HepG2 (cell line): ENCODE measurements around the gene BOLA3. TPM values are rescaled to one million over a fixed set of nuclear protein-coding genes. Genes with fewer than 3 reads are reported as not detected.

ENCODE experiments used
- DR1 ChIP-seq: sonication (generic); formaldehyde crosslinking; IDR thresholded peaks from 2 replicates; pipeline ENCODE4 v1.8.0; 2021; ENCODE audit warnings: mild to moderate bottlenecking, missing genetic modification reagents, inconsistent platforms
- FLYWCH1 ChIP-seq: sonication (generic); formaldehyde crosslinking; IDR thresholded peaks from 2 replicates; pipeline ENCODE4 v1.8.1; 2023; ENCODE audit warnings: mild to moderate bottlenecking, missing genetic modification reagents
- GPN1 ChIP-seq: sonication (generic); formaldehyde crosslinking; IDR thresholded peaks from 2 replicates; pipeline ENCODE4 v1.5.1; 2020; ENCODE audit warnings: missing genetic modification reagents, borderline replicate concordance
- KLF11 ChIP-seq: IDR thresholded peaks from 2 replicates; pipeline ENCODE4 v1.6.1; 2016; ENCODE audit warnings: missing compliant biosample characterization
- MLLT10 ChIP-seq: sonication (generic); formaldehyde crosslinking; IDR thresholded peaks from 2 replicates; pipeline ENCODE4 v1.4.0; 2020; ENCODE audit warnings: missing genetic modification reagents
- NCOA2 ChIP-seq: sonication (generic); formaldehyde crosslinking; IDR thresholded peaks from 2 replicates; pipeline ENCODE4 v1.8.0; 2022; ENCODE audit warnings: inconsistent platforms
- SAFB2 ChIP-seq: sonication (generic); formaldehyde crosslinking; IDR thresholded peaks from 2 replicates; pipeline ENCODE4 v1.5.1; 2020; ENCODE audit warnings: missing genetic modification reagents, low read depth, mild to moderate bottlenecking, borderline replicate concordance
- SMYD3 ChIP-seq: sonication (generic); formaldehyde crosslinking; IDR thresholded peaks from 2 replicates; pipeline ENCODE4 v1.8.1; 2023; ENCODE audit warnings: mild to moderate bottlenecking, missing genetic modification reagents
- SRSF4 ChIP-seq: fragments of 200-400 bp; formaldehyde crosslinking; IDR thresholded peaks from one replicate; pipeline ENCODE4 v1.6.1; 2018; ENCODE audit warnings: mild to moderate bottlenecking, low read depth, low read length, moderate library complexity; ENCODE audit not compliant: poor library complexity, severe bottlenecking
- SRY ChIP-seq: sonication (generic); formaldehyde crosslinking; IDR thresholded peaks from 2 replicates; pipeline ENCODE4 v1.8.0; 2022; ENCODE audit warnings: mild to moderate bottlenecking, missing genetic modification reagents
- TBP ChIP-seq: sonication (generic); formaldehyde crosslinking; IDR thresholded peaks from 2 replicates; pipeline ENCODE4 v1.5.0; 2020; ENCODE audit warnings: missing genetic modification reagents
- ZFY ChIP-seq: sonication (generic); formaldehyde crosslinking; IDR thresholded peaks from 2 replicates; pipeline ENCODE4 v1.4.0; 2020; ENCODE audit warnings: missing genetic modification reagents
- ZNF263 ChIP-seq: sonication (generic); formaldehyde crosslinking; IDR thresholded peaks from 2 replicates; pipeline ENCODE4 v1.4.0; 2020; ENCODE audit warnings: missing genetic modification reagents
- ZNF552 ChIP-seq: sonication (generic); formaldehyde crosslinking; IDR thresholded peaks from 2 replicates; pipeline ENCODE4 v1.9.0; 2022; ENCODE audit warnings: missing genetic modification reagents, mild to moderate bottlenecking, borderline replicate concordance
- ZSCAN9 ChIP-seq: IDR thresholded peaks from 2 replicates; pipeline ENCODE4 v1.6.1; 2016; ENCODE audit warnings: borderline replicate concordance
- polyA plus RNA-seq, 8 experiments: library from polyadenylated mRNA; depleted of rRNA in 3 of 8; stranded (reverse) in 7 of 8; unstranded in 1 of 8; fragments of >200 nt; fragmentation: Illumina TruSeq in 4 of 8; extraction: Trizol in 4 of 8; gene quantifications; 2 replicates each; pipeline versions ENCODE4 v1.2.1 to v1.2.3, GENCODE V29; 2011 to 2016; ENCODE audit warnings: low read depth in 4 of 8, missing spikeins in 1 of 8, mixed read lengths in 1 of 8; ENCODE audit not compliant: insufficient read depth in 1 of 8
- total RNA-seq, 5 experiments: library from RNA; depleted of rRNA; stranded (reverse); fragments of >200 nt; fragmentation: Illumina TruSeq; extraction: Trizol; gene quantifications; 2 replicates each; pipeline ENCODE4 v1.2.3, GENCODE V29; 2016; ENCODE audit warnings: low read depth in 1 of 5
- TF ChIP-seq, protein P1 (sequence below): sonication (generic); formaldehyde crosslinking; IDR thresholded peaks from 2 replicates; pipeline ENCODE4 v1.8.0; 2022; ENCODE audit warnings: missing genetic modification reagents, mild to moderate bottlenecking, moderate library complexity, borderline replicate concordance
- TF ChIP-seq, protein P2 (sequence below): sonication (generic); formaldehyde crosslinking; conservative IDR thresholded peaks from 2 replicates; pipeline ENCODE4 v1.8.0; 2022; ENCODE audit warnings: mild to moderate bottlenecking, moderate library complexity, missing genetic modification reagents
- TF ChIP-seq, protein P3 (sequence below): sonication (generic); formaldehyde crosslinking; IDR thresholded peaks from 2 replicates; pipeline ENCODE4 v1.5.0; 2020; ENCODE audit warnings: missing genetic modification reagents, mild to moderate bottlenecking, borderline replicate concordance
- TF ChIP-seq, protein P4 (sequence below): sonication (generic); formaldehyde crosslinking; IDR thresholded peaks from 2 replicates; pipeline ENCODE4; 2020; ENCODE audit warnings: missing genetic modification reagents, mild to moderate bottlenecking, borderline replicate concordance

The BOLA3 gene
- total and polyA plus RNA-seq, 2 of the 13 experiments (the other 11 are each of a cell fraction or from before 2014, with no cell fraction given): 89.7 to 170 TPM

DNA sequence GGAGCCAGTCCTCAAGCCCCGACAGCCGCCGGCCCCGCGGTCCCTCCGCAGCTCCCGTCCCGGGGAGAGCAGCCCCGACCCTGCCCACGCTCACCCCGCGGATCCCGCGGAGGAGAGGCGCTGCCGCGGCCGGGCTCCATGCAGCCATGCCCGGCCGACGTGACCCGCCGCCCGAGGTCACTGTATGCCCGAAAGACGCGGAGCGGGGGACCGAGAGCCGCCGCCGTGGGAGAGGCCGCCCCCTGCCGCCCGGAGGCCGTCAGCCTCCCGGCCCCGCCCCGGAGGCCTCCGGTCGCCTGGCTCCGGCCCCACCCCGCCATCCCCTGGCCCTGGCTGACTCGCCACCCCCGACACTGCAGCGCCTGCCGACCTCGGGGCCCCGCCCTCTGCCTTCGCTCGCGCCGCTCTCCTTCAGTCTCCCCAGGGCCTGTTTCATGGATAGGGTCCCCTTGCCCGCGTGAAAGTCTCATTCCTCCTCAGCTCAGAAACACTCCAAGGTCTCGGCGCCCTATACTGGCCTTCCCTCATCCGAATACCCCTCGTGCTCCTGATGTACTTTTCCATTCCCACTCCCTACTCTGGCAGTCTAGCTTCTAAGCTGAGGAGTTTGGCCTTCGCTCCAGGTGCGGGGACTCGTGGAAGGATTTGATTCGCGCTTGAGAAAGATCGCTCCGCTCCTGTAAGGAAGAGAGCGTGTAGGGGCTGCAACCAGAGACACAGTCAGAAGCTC lies at the start of gene BOLA3 (continued):
- TF ChIP-seq, protein P1, sequence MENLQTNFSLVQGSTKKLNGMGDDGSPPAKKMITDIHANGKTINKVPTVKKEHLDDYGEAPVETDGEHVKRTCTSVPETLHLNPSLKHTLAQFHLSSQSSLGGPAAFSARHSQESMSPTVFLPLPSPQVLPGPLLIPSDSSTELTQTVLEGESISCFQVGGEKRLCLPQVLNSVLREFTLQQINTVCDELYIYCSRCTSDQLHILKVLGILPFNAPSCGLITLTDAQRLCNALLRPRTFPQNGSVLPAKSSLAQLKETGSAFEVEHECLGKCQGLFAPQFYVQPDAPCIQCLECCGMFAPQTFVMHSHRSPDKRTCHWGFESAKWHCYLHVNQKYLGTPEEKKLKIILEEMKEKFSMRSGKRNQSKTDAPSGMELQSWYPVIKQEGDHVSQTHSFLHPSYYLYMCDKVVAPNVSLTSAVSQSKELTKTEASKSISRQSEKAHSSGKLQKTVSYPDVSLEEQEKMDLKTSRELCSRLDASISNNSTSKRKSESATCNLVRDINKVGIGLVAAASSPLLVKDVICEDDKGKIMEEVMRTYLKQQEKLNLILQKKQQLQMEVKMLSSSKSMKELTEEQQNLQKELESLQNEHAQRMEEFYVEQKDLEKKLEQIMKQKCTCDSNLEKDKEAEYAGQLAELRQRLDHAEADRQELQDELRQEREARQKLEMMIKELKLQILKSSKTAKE: peak; percentile 20; the same call in 1 of the 2 replicates
- peak; percentile 97 for TF ChIP-seq SAFB2 (CRISPR knock-in tag)
- TF ChIP-seq ZNF263 (CRISPR knock-in tag): 0 out of 2 replicates have a peak, but pooled peaks have one; percentile 21
- TF ChIP-seq GPN1 (CRISPR knock-in tag): 0 out of 2 replicates have a peak, but pooled peaks have one; percentile 25
- TF ChIP-seq MLLT10 (CRISPR knock-in tag): no peak
- no peak for TF ChIP-seq SRSF4
- no peak for TF ChIP-seq ZNF552 (CRISPR knock-in tag)
- TF ChIP-seq, protein P2, sequence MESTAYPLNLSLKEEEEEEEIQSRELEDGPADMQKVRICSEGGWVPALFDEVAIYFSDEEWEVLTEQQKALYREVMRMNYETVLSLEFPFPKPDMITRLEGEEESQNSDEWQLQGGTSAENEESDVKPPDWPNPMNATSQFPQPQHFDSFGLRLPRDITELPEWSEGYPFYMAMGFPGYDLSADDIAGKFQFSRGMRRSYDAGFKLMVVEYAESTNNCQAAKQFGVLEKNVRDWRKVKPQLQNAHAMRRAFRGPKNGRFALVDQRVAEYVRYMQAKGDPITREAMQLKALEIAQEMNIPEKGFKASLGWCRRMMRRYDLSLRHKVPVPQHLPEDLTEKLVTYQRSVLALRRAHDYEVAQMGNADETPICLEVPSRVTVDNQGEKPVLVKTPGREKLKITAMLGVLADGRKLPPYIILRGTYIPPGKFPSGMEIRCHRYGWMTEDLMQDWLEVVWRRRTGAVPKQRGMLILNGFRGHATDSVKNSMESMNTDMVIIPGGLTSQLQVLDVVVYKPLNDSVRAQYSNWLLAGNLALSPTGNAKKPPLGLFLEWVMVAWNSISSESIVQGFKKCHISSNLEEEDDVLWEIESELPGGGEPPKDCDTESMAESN: peak; percentile 95
- TF ChIP-seq, protein P3, sequence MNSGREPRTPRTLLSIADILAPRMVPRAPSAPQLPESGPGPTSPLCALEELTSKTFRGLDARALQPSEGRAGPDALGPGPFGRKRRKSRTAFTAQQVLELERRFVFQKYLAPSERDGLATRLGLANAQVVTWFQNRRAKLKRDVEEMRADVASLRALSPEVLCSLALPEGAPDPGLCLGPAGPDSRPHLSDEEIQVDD: peak; percentile 80
- TF ChIP-seq KLF11 (CRISPR knock-in tag): no peak
- TF ChIP-seq ZFY (CRISPR knock-in tag): peak; percentile 92
- TF ChIP-seq, protein P4, sequence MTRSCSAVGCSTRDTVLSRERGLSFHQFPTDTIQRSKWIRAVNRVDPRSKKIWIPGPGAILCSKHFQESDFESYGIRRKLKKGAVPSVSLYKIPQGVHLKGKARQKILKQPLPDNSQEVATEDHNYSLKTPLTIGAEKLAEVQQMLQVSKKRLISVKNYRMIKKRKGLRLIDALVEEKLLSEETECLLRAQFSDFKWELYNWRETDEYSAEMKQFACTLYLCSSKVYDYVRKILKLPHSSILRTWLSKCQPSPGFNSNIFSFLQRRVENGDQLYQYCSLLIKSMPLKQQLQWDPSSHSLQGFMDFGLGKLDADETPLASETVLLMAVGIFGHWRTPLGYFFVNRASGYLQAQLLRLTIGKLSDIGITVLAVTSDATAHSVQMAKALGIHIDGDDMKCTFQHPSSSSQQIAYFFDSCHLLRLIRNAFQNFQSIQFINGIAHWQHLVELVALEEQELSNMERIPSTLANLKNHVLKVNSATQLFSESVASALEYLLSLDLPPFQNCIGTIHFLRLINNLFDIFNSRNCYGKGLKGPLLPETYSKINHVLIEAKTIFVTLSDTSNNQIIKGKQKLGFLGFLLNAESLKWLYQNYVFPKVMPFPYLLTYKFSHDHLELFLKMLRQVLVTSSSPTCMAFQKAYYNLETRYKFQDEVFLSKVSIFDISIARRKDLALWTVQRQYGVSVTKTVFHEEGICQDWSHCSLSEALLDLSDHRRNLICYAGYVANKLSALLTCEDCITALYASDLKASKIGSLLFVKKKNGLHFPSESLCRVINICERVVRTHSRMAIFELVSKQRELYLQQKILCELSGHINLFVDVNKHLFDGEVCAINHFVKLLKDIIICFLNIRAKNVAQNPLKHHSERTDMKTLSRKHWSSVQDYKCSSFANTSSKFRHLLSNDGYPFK (CRISPR knock-in tag): peak; percentile 75
- TF ChIP-seq SRY (CRISPR knock-in tag): peak; percentile 79; the same call in 1 of the 2 replicates
- peak; percentile 85; the same call in 1 of the 2 replicates for TF ChIP-seq SMYD3
- peak; percentile 37; the same call in 1 of the 2 replicates for TF ChIP-seq ZSCAN9 (CRISPR knock-in tag)
- no peak for TF ChIP-seq TBP
- 0 out of 2 replicates have a peak, but pooled peaks have one; percentile 17 for TF ChIP-seq FLYWCH1 (CRISPR knock-in tag)
- no peak; the same call in 1 of the 2 replicates for TF ChIP-seq NCOA2 (CRISPR knock-in tag)
- no peak for TF ChIP-seq DR1 (CRISPR knock-in tag)
